Activated CD8-positive, alpha-beta memory T cell treated with anti-CD3 and anti-CD28 coated beads, Interleukin-2, amount 50 U/mL, for 4 hours (primary cell): Measurements from ENCODE around the gene CCS.
A peak's percentile ranks its signal among the peaks of the same experiment; 100 is the strongest.
"Not testable (repeated sequence)": the region's sequence is repeated elsewhere in the genome, so short reads cannot be mapped to it uniquely, and the experiment has no call there.

Experiments used
- DNase-seq: peaks from one replicate; pipeline ENCODE4 v3.0.0-alpha.2; 2020

CCS gene, protein sequence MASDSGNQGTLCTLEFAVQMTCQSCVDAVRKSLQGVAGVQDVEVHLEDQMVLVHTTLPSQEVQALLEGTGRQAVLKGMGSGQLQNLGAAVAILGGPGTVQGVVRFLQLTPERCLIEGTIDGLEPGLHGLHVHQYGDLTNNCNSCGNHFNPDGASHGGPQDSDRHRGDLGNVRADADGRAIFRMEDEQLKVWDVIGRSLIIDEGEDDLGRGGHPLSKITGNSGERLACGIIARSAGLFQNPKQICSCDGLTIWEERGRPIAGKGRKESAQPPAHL

GRCh38 chr11:66592457-66593302, at the start of gene CCS, which contains the start of gene CCDC87:
Gene CCS, plus strand, starts transcription at chr11:66593185. Its CDS starts 77 bp downstream, at chr11:66593262.
Gene CCDC87, minus strand, starts transcription at chr11:66593063. Its CDS starts 48 bp downstream, at chr11:66593015.
- DNase-seq: peak; percentile 99

- peak; percentile 53 for DNase-seq
Observed at GRCh38 chr11:66543263-66544107, 49.5 kb upstream of the CCS start.

DNA sequence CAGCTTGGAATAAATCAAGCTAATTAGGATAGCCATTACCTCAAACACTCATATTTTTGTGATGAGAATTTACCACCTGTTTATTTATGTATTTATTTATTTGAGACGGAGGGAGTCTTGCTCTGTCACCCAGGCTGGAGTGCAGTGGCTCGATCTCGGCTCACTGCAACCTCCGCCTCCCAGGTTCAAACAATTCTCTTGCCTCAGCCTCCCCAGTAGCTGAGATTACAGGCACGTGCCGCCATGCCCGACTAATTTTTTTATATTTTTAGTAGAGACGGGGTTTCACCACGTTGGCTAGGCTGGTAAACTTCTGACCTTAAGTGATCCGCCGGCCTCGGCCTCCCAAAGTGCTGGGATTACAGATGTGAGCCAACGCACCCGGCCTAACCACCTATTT, 48.0 kb upstream of the CCS start:
- not testable (repeated sequence) for DNase-seq

DNA sequence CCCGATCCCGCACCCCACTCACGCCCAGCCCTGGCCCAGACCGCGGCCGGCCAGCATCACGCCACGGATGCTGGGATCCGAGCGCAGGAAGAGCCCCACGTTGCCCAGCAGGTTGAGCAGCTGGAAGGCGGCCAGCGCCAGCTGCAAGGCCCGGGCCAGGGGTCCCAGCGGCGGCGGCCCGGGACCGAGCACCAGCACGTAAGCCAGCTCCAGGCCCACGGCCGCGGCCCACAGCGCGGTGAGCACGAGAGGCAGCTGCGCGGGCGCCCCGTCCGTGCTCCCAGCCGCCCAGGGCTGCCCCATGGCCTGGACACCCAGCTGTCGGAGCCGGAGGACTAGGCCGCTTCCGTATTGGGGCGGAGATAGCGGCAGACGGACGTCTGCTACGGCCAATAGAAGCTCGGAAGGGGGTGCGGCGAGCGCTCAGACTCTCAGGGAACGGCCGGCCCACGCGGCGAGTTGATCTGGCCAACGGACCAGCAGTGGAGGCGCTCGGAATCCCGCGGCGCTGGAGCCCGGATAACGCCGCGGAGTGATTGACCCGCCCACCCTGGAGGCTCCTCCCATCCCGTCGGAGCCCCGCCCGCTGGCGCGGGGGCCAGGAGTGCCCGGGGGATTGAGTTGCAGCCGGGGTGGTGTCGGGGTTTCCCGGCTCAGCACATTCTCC, 47.2 kb upstream of the CCS start, which contains the start of gene ZDHHC24:
TSS of gene ZDHHC24 (minus strand) at position 348 of the 667 bp plus-strand sequence. CDS start at position 303, 45 bp downstream.
- peak; percentile 81 for DNase-seq

- DNase-seq: no peak
Observed at GRCh38 chr11:66546368-66546965, 46.5 kb upstream of the CCS start, which contains the start of gene ACTN3. Gene ACTN3, plus strand, starts transcription at chr11:66546903. Its CDS starts 35 bp downstream, at chr11:66546938.

- no peak for DNase-seq
Observed at GRCh38 chr11:66546966-66547661, 45.9 kb upstream of the CCS start.

DNA sequence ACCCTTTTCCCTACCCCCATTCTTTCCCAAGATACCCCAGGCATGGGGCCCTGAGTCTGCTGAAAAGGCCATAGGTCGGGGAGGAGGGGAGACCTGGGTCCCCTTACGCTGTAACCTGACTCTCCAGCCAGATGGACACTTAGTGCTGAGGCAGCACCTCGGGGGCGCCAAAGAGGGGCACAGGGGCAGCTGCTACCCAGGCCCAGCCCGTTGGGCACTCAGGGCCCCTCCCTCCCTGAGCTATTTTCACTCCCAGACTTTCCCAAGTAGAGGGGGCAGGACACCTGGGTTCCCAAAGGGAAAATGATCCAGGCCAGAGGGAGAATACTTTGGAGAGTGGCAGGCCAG, 45.3 kb upstream of the CCS start:
- no peak for DNase-seq

GRCh38 chr11:66548041-66548440, 44.9 kb upstream of the CCS start:
- DNase-seq: no peak

- no peak for DNase-seq
Observed at GRCh38 chr11:66548774-66549630, 44.0 kb upstream of the CCS start.

- DNase-seq: no peak
Observed at GRCh38 chr11:66549696-66550095, 43.3 kb upstream of the CCS start.

DNA sequence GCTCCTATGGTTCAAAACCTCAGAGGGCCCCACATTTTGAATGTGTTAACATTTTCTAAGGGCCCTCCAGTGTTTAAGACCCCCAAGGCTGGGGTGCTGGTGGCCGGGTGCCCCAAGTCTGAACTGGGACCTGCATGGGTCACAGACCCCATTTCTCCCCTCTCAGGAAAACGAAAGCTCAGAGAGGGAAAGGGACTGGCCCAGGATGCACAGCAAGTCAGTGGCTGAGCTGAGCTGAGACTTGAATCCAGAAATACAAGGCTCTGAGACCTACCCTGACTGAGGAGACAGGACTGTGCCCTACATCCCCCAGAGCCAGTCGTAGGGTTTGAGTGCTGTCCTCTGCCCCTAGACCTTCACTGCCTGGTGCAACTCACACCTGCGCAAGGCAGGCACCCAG, 42.1 kb upstream of the CCS start:
- DNase-seq: no peak

GRCh38 chr11:66554602-66555001, 38.4 kb upstream of the CCS start:
- DNase-seq: no peak

- DNase-seq: no peak
Observed at GRCh38 chr11:66555416-66555815, 37.6 kb upstream of the CCS start.

GRCh38 chr11:66556086-66556485, 36.9 kb upstream of the CCS start:
- DNase-seq: no peak

DNA sequence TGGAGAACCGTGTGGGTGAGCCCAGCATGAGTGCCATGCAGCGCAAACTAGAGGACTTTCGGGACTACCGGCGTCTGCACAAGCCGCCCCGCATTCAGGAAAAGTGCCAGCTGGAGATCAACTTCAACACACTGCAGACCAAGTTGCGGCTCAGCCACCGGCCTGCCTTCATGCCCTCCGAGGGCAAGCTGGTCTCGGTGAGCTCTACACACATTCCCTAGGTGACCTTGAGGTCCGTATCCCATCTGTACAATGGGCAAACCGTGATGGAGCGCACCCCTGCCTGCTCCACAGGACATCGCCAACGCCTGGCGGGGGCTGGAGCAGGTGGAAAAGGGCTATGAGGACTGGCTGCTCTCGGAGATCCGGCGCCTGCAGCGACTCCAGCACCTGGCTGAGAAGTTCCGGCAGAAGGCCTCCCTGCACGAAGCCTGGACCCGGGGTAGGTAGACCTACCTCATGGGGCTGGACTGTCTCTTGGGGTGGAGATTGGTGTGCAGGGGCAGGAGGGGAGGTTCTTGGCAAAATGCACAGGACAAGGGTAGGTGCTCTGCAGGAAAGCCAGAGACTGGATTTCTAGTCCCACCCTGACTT, 35.2 kb upstream of the CCS start:
- no peak for DNase-seq

DNA sequence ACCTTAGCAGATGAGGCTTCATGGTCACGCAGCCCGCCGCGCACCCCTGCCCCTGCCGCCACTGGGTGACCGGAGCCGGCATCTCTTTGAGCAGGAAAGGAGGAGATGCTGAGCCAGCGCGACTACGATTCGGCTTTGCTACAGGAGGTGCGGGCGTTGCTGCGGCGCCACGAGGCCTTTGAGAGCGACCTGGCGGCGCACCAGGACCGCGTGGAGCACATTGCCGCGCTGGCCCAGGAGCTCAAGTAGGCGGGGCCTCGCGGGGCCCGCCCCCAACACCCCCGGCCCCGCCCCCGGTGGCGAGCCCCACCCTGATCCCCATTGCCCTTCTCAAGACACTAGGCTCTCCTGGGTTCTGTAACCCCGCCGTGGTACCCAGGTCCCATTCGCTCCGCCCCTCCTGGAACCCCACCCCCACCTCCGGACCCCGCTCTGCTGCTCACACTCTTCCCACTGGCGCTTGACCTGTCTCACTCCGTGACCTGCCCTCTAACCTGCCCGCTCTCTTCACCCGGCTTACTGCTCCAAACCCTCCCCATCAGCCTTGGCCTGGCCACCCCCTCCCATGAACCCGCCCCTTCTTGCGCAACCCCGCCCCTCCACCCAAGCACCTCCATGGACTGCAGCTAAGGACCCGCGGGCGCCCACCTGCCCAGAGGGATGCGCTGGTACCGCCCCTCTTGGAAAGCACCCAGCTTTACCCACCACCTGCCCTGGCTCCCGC, 33.7 kb upstream of the CCS start:
- DNase-seq: peak; percentile 35

- no peak for DNase-seq
Observed at GRCh38 chr11:66559866-66560676, 32.9 kb upstream of the CCS start.
